ENCODE data around the gene OR2T8. TPM values are rescaled to one million over a fixed set of nuclear protein-coding genes. Genes with fewer than 3 reads are reported as not detected.

OR2T8 gene
- total and polyA plus RNA-seq, 2 of the 8 experiments (the other 6 are each of a cell fraction or from before 2014, with no cell fraction given): not detected

DNA sequence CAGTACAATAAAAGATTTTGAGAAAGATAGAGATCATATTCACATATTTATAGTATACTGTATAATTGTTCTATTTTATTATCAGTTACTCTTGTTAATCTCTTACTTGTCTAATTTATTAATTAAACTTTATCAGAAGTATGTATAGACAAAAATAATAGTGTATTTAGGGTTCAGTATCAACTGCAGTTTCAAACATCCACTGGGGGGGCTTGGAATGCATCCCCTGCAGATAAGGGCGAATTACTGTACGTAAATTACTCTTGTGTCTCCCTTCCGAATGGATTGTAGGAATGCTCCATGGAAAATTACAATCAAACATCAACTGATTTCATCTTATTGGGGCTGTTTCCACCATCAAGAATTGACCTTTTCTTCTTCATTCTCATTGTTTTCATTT, 28.5 kb downstream of the OR2T8 start, which contains the start of gene OR2L8:
TSS of gene OR2L8 (plus strand) at position 301 of the 400 bp plus-strand sequence. CDS start at position 301, 0 bp downstream.
- Histone ChIP-seq H3K4me2 (ENCODE audit: insufficient read depth in 1 of 2, low read depth in 2 of 2, low read length in 2 of 2) (no peak within 1 kb of the TSS), H4K5ac (ENCODE audit: insufficient read length, low read depth, low read length) (no peak within 1 kb of the TSS), H3K23ac (ENCODE audit: insufficient read length) (no peak within 1 kb of the TSS), H2BK12ac (ENCODE audit: low read depth, low read length) (no peak within 1 kb of the TSS), H2AK5ac (ENCODE audit: low read depth, low read length) (no peak within 1 kb of the TSS), H3K79me2 (ENCODE audit: control insufficient read depth in 1 of 2, insufficient read depth in 2 of 2, low read length in 2 of 2) (no peaks in the 10 kb centered on the region), H3K9me3 (ENCODE audit: insufficient read depth in 2 of 2, low read depth in 1 of 2, low read length in 1 of 2) (peaks cover 43 to 45% of the 10 kb centered on the region in 2 experiments), H3K23me2 (ENCODE audit: low read depth, low read length) (no peaks in the 10 kb centered on the region), H3K9ac (replicated peaks in 1 of 4; ENCODE audit: extremely low read depth in 1 of 4, low read depth in 3 of 4, low read length in 3 of 4) (no peak within 1 kb of the TSS), H3K14ac (ENCODE audit: insufficient read length) (no peak within 1 kb of the TSS), H3K27ac (ENCODE audit: low read depth, low read length) (no peak within 1 kb of the TSS), H2BK15ac (ENCODE audit: low read length) (no peak within 1 kb of the TSS), H3K27me3 (replicated peaks in 1 of 4; ENCODE audit: control insufficient read depth in 3 of 4, extremely low read depth in 1 of 4, insufficient read depth in 3 of 4, low read length in 3 of 4) (no peaks in the 10 kb centered on the region), H2BK20ac (ENCODE audit: low read length) (no peak within 1 kb of the TSS), H3K56ac (replicated peaks; ENCODE audit: insufficient read length, low read depth, low read length) (no peak within 1 kb of the TSS), H4K91ac (replicated peaks; ENCODE audit: insufficient read length, low read length) (no peak within 1 kb of the TSS), H4K20me1 (replicated peaks in 1 of 2; ENCODE audit: control insufficient read depth in 1 of 2, insufficient read depth in 2 of 2, low read length in 2 of 2) (no peaks in the 10 kb centered on the region), H3K79me1 (ENCODE audit: low read depth, low read length) (no peaks in the 10 kb centered on the region), H3K4me3 (ENCODE audit: extremely low read depth in 1 of 4, insufficient read depth in 2 of 4, low read depth in 3 of 4, low read length in 4 of 4) (no peak within 1 kb of the TSS), H3K36me3 (ENCODE audit: control insufficient read depth in 2 of 4, insufficient read depth in 4 of 4, low read length in 3 of 4) (no peaks in the 10 kb centered on the region), H2BK5ac (ENCODE audit: low read depth, low read length) (no peak within 1 kb of the TSS), H3K4me1 (replicated peaks in 1 of 4; ENCODE audit: control insufficient read depth in 3 of 4, insufficient read depth in 4 of 4, low read length in 3 of 4) (no peaks in the 10 kb centered on the region), H2BK120ac (replicated peaks; ENCODE audit: low read depth, low read length) (no peak within 1 kb of the TSS), H3K18ac (ENCODE audit: extremely low read depth, low read length) (no peak within 1 kb of the TSS), H4K8ac (ENCODE audit: extremely low read depth, insufficient read depth, low read length) (no peak within 1 kb of the TSS), H3K4ac (replicated peaks; ENCODE audit: insufficient read length, low read depth, low read length) (no peak within 1 kb of the TSS), H2AFZ (ENCODE audit: low read length) (no peak within 1 kb of the TSS)
- ChIA-PET CTCF (ENCODE audit: partially characterized antibody) (no interaction called here), POLR2A (ENCODE audit: partially characterized antibody) (no interaction called here)
- 77% methylated on average over 3 of the region's 3 CpGs; no CpG with 5 or more reads in 1 of the 2 experiments for WGBS, 2 experiments (ENCODE audit: extremely low coverage in 1 of 2, insufficient coverage in 1 of 2, insufficient read length in 1 of 2, insufficient replicate concordance in 2 of 2, low coverage in 1 of 2, low lambda C conversion rate in 2 of 2, missing lambda C conversion rate in 1 of 2)
- DNase-seq (ENCODE audit: low read depth in 1 of 2, low spot score in 2 of 2): no peak
- no peak for FAIRE-seq
- TF ChIP-seq GTF2F1 (IDR thresholded peaks at IDR 0.05; ENCODE audit: borderline replicate concordance, low read depth, low read length) (no peak), HDAC2 (IDR thresholded peaks at IDR 0.05; ENCODE audit: borderline replicate concordance in 1 of 2, low read depth in 2 of 2, low read length in 2 of 2) (no peak), SIX5 (IDR thresholded peaks at IDR 0.05; ENCODE audit: low read depth, low read length) (no peak), KDM1A (IDR thresholded peaks at IDR 0.05; ENCODE audit: borderline replicate concordance, low read length) (no peak), SRF (IDR thresholded peaks at IDR 0.05; ENCODE audit: low read depth, low read length) (no peak), CTBP2 (IDR thresholded peaks at IDR 0.05; ENCODE audit: borderline replicate concordance, insufficient read depth, insufficient read length, low read length) (no peak), EP300 (IDR thresholded peaks at IDR 0.05; ENCODE audit: borderline replicate concordance in 1 of 2, low read depth in 2 of 2, low read length in 2 of 2) (no peak), BCL11A (IDR thresholded peaks at IDR 0.05; ENCODE audit: low read depth in 2 of 2, low read length in 2 of 2) (no peak), RNF2 (IDR thresholded peaks at IDR 0.05; ENCODE audit: borderline replicate concordance, low read depth, low read length, missing control alignments, poor library complexity, severe bottlenecking) (no peak)
- TF ChIP-seq, protein P1, sequence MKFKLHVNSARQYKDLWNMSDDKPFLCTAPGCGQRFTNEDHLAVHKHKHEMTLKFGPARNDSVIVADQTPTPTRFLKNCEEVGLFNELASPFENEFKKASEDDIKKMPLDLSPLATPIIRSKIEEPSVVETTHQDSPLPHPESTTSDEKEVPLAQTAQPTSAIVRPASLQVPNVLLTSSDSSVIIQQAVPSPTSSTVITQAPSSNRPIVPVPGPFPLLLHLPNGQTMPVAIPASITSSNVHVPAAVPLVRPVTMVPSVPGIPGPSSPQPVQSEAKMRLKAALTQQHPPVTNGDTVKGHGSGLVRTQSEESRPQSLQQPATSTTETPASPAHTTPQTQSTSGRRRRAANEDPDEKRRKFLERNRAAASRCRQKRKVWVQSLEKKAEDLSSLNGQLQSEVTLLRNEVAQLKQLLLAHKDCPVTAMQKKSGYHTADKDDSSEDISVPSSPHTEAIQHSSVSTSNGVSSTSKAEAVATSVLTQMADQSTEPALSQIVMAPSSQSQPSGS (IDR thresholded peaks at IDR 0.05; ENCODE audit: low read length): no peak
- TF ChIP-seq, protein P2, sequence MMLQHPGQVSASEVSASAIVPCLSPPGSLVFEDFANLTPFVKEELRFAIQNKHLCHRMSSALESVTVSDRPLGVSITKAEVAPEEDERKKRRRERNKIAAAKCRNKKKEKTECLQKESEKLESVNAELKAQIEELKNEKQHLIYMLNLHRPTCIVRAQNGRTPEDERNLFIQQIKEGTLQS (IDR thresholded peaks at IDR 0.05; ENCODE audit: insufficient read depth, low read depth, low read length): no peak

Data from H1 (cell line).